Thyroid gland (tissue), 4 donors: ENCODE data around the gene TSC22D1.

Experiments used
- CTCF ChIP-seq, 6 experiments: fragments of 200-600 bp in 3 of 6; fragments of 450-650 bp in 3 of 6; sonication (generic) in 3 of 6; IDR thresholded peaks; one replicate each; pipeline ENCODE4 v1.5.1; 2016 to 2019; ENCODE audit warnings: antibody characterized with exemption in 6 of 6, mild to moderate bottlenecking in 2 of 6, inconsistent platforms in 1 of 6, moderate library complexity in 1 of 6
- POLR2A ChIP-seq, 2 donors: fragments of 450-650 bp; IDR thresholded peaks; one replicate each; pipeline ENCODE4 v1.6.1; 2017; ENCODE audit warnings: antibody characterized with exemption in 2 of 2, mild to moderate bottlenecking in 2 of 2, moderate library complexity in 1 of 2

- no peak for TF ChIP-seq CTCF (IDR thresholded peaks at IDR 0.05)
- no peak for TF ChIP-seq POLR2A (IDR thresholded peaks at IDR 0.05)
Measured at GRCh38 chr13:44557986-44558385, 18.1 kb downstream of the TSC22D1 start.
